Liver (tissue), 9 donors: ENCODE data around the gene GADD45B. TPM values are rescaled to one million over a fixed set of nuclear protein-coding genes. Genes with fewer than 3 reads are reported as not detected.

Experiments used
- DNase-seq: peaks from one replicate; pipeline ENCODE4 v3.0.0-alpha.2; 2017; ENCODE audit warnings: low spot score
- H3K27ac ChIP-seq, 2 donors: one replicate each; pipeline ENCODE4 v1.7.0; 2013; ENCODE audit warnings: inconsistent platforms in 2 of 2, low read length in 2 of 2, control low read depth in 1 of 2, low read depth in 1 of 2, mild to moderate bottlenecking in 1 of 2
- H3K27me3 ChIP-seq, 4 donors: one replicate each; pipeline versions ENCODE4 v1.6.1 to v1.7.0; 2013; ENCODE audit warnings: low read length in 3 of 4, inconsistent platforms in 1 of 4, mild to moderate bottlenecking in 1 of 4, moderate library complexity in 1 of 4; ENCODE audit not compliant: control insufficient read depth in 4 of 4, insufficient read depth in 4 of 4
- H3K36me3 ChIP-seq, 4 donors: one replicate each; pipeline versions ENCODE4 v1.6.1 to v1.7.0; 2013; ENCODE audit warnings: low read length in 3 of 4, mild to moderate bottlenecking in 3 of 4, low read depth in 1 of 4, moderate library complexity in 1 of 4; ENCODE audit not compliant: control insufficient read depth in 4 of 4, insufficient read depth in 3 of 4
- H3K4me1 ChIP-seq, 4 donors: one replicate each; pipeline versions ENCODE4 v1.6.1 to v1.7.0; 2013; ENCODE audit warnings: low read length in 3 of 4, mild to moderate bottlenecking in 3 of 4, moderate library complexity in 1 of 4; ENCODE audit not compliant: control insufficient read depth in 4 of 4, insufficient read depth in 4 of 4
- H3K4me3 ChIP-seq, 3 donors: one replicate each; pipeline versions ENCODE4 v1.6.1 to v1.7.0; 2013; ENCODE audit warnings: low read length in 3 of 3, control low read depth in 1 of 3, low read depth in 1 of 3, mild to moderate bottlenecking in 1 of 3
- H3K9ac ChIP-seq, 2 donors: one replicate each; pipeline ENCODE4 v1.7.0; 2013; ENCODE audit warnings: low read length in 2 of 2, mild to moderate bottlenecking in 2 of 2, moderate library complexity in 2 of 2, control low read depth in 1 of 2, low read depth in 1 of 2
- H3K9me3 ChIP-seq, 4 donors: one replicate each; pipeline versions ENCODE4 v1.6.1 to v1.7.0; 2013; ENCODE audit warnings: low read length in 3 of 4; ENCODE audit not compliant: control insufficient read depth in 4 of 4
- EGR1 ChIP-seq, 2 donors: IDR thresholded peaks; 2 replicates each; pipeline ENCODE4 v1.6.1; 2016 to 2018; ENCODE audit warnings: antibody characterized with exemption in 2 of 2, low read depth in 2 of 2
- GABPA ChIP-seq, 2 donors: IDR thresholded peaks in 1 of 2; conservative IDR thresholded peaks in 1 of 2; 2 replicates each; pipeline ENCODE4 v1.6.1; 2016; ENCODE audit warnings: antibody characterized with exemption in 2 of 2, mild to moderate bottlenecking in 1 of 2, moderate library complexity in 1 of 2
- HNF4G ChIP-seq: IDR thresholded peaks from 2 replicates; pipeline ENCODE4 v1.6.1; 2016; ENCODE audit warnings: antibody characterized with exemption
- JUND ChIP-seq, 2 donors: IDR thresholded peaks; 2 replicates each; pipeline ENCODE4 v1.6.1; 2016; ENCODE audit warnings: antibody characterized with exemption in 2 of 2
- NR2F2 ChIP-seq: IDR thresholded peaks from 2 replicates; pipeline ENCODE4 v1.6.1; 2016; ENCODE audit warnings: antibody characterized with exemption
- RAD21 ChIP-seq, 2 donors: IDR thresholded peaks; 2 replicates each; pipeline ENCODE4 v1.6.1; 2016; ENCODE audit warnings: antibody characterized with exemption in 2 of 2, mild to moderate bottlenecking in 2 of 2
- RXRA ChIP-seq, 2 donors: IDR thresholded peaks; 2 replicates each; pipeline ENCODE4 v1.6.1; 2017 to 2018; ENCODE audit warnings: antibody characterized with exemption in 2 of 2, mild to moderate bottlenecking in 1 of 2
- SP1 ChIP-seq: IDR thresholded peaks from 2 replicates; pipeline ENCODE4 v1.6.1; 2018; ENCODE audit warnings: antibody characterized with exemption, mild to moderate bottlenecking
- WGBS: extraction: QIAGEN DNeasy Blood & Tissue Kit; methylation state at CpG from one replicate; pipeline ENCODE4 v1.1.7; 2013; 5-methylcytosine and 5-hydroxymethylcytosine counted together
- polyA plus RNA-seq, 2 donors: library from polyadenylated mRNA; stranded (reverse) in 1 of 2; unstranded in 1 of 2; fragments of 200-250 nt in 1 of 2; fragments of >200 nt in 1 of 2; fragmentation: Nextera tagmentation in 1 of 2; extraction: Ambion mirVana in 1 of 2; gene quantifications; one replicate each; pipeline versions ENCODE4 v1.2.1 to v1.2.3, GENCODE V29; 2013 to 2015
- total RNA-seq, 2 donors: library from RNA; depleted of rRNA; stranded (reverse); fragments of >200 nt; gene quantifications; one replicate each; pipeline ENCODE4 v1.2.3, GENCODE V29; 2014
- TF ChIP-seq, protein P1 (sequence below): fragments of 150-350 bp; IDR thresholded peaks from 2 replicates; pipeline ENCODE4 v1.5.1; 2017; ENCODE audit warnings: improper control_type of control experiment, low read depth, low read length; ENCODE audit not compliant: missing input control
- TF ChIP-seq, protein P2 (sequence below): IDR thresholded peaks from 2 replicates; pipeline ENCODE4 v1.6.1; 2016; ENCODE audit warnings: antibody characterized with exemption, mild to moderate bottlenecking
- TF ChIP-seq, protein P3 (sequence below): IDR thresholded peaks from 2 replicates; pipeline ENCODE4 v1.6.1; 2016; ENCODE audit warnings: antibody characterized with exemption
- donor health status: healthy.
- donor health status: healthy.
- donor health status: healthy.
- donor health status: healthy.
- donor health status: healthy.

GADD45B gene
- total and polyA plus RNA-seq, 4 donors: 11.6 to 86.3 (median 82.4) TPM

- Histone ChIP-seq H3K4me1 (peaks cover 0 to 9% (median 7%) of the 10 kb centered on the region in 4 donors), H3K4me3 (peak overlapping the region; percentile 81 to 99 (median 89)), H3K27me3 (no peaks in the 10 kb centered on the region), H3K9me3 (no peaks in the 10 kb centered on the region), H3K27ac (peak overlapping the region; percentile 91 to 94), H3K9ac (peak overlapping the region; percentile 70 to 98), H3K36me3 (peaks cover 4 to 7% (median 6%) of the 10 kb centered on the region in 4 donors)
- WGBS: under 1% methylated on average over 42 of the region's 42 CpGs
- peak; percentile 48 for DNase-seq
- peak; percentile 35 for TF ChIP-seq SP1
- peak; percentile 26 to 62 for TF ChIP-seq RXRA (IDR thresholded peaks at IDR 0.05)
- TF ChIP-seq NR2F2: no peak
Measured at GRCh38 chr19:2476451-2477140, 669 bp downstream of the GADD45B start.

GRCh38 chr19:2477141-2477710, 1.3 kb downstream of the GADD45B start:
- Histone ChIP-seq H3K27me3 (no peaks in the 10 kb centered on the region), H3K4me1 (peaks cover 0 to 9% (median 7%) of the 10 kb centered on the region in 4 donors), H3K27ac (peak overlapping the region; percentile 91 to 94), H3K36me3 (peaks cover 4 to 7% (median 6%) of the 10 kb centered on the region in 4 donors), H3K9me3 (no peaks in the 10 kb centered on the region), H3K9ac (peak overlapping the region; percentile 70 to 98), H3K4me3 (peak overlapping the region; percentile 81 to 99 (median 89))
- TF ChIP-seq SP1: peak; percentile 10
- peak in 1 of 2 donors; percentile 21 for TF ChIP-seq RAD21 (IDR thresholded peaks at IDR 0.05)
- TF ChIP-seq JUND (IDR thresholded peaks at IDR 0.05): no peak
- WGBS: 2% methylated on average over 27 of the region's 27 CpGs
- DNase-seq: no peak

GRCh38 chr19:2477732-2478191, 1.8 kb downstream of the GADD45B start:
- H3K9ac ChIP-seq: peak overlapping the region; percentile 70 to 97
- no peak for DNase-seq
- H3K9me3 ChIP-seq: no peaks in the 10 kb centered on the region
- H3K27me3 ChIP-seq: no peaks in the 10 kb centered on the region
- no peak for TF ChIP-seq HNF4G
- no peak for TF ChIP-seq RXRA (IDR thresholded peaks at IDR 0.05)
- TF ChIP-seq, protein P1, sequence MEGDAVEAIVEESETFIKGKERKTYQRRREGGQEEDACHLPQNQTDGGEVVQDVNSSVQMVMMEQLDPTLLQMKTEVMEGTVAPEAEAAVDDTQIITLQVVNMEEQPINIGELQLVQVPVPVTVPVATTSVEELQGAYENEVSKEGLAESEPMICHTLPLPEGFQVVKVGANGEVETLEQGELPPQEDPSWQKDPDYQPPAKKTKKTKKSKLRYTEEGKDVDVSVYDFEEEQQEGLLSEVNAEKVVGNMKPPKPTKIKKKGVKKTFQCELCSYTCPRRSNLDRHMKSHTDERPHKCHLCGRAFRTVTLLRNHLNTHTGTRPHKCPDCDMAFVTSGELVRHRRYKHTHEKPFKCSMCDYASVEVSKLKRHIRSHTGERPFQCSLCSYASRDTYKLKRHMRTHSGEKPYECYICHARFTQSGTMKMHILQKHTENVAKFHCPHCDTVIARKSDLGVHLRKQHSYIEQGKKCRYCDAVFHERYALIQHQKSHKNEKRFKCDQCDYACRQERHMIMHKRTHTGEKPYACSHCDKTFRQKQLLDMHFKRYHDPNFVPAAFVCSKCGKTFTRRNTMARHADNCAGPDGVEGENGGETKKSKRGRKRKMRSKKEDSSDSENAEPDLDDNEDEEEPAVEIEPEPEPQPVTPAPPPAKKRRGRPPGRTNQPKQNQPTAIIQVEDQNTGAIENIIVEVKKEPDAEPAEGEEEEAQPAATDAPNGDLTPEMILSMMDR: no peak
- no peak for TF ChIP-seq EGR1 (IDR thresholded peaks at IDR 0.05; ENCODE audit: low read depth in 2 of 2)
- TF ChIP-seq, protein P2, sequence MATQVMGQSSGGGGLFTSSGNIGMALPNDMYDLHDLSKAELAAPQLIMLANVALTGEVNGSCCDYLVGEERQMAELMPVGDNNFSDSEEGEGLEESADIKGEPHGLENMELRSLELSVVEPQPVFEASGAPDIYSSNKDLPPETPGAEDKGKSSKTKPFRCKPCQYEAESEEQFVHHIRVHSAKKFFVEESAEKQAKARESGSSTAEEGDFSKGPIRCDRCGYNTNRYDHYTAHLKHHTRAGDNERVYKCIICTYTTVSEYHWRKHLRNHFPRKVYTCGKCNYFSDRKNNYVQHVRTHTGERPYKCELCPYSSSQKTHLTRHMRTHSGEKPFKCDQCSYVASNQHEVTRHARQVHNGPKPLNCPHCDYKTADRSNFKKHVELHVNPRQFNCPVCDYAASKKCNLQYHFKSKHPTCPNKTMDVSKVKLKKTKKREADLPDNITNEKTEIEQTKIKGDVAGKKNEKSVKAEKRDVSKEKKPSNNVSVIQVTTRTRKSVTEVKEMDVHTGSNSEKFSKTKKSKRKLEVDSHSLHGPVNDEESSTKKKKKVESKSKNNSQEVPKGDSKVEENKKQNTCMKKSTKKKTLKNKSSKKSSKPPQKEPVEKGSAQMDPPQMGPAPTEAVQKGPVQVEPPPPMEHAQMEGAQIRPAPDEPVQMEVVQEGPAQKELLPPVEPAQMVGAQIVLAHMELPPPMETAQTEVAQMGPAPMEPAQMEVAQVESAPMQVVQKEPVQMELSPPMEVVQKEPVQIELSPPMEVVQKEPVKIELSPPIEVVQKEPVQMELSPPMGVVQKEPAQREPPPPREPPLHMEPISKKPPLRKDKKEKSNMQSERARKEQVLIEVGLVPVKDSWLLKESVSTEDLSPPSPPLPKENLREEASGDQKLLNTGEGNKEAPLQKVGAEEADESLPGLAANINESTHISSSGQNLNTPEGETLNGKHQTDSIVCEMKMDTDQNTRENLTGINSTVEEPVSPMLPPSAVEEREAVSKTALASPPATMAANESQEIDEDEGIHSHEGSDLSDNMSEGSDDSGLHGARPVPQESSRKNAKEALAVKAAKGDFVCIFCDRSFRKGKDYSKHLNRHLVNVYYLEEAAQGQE: no peak
- no peak for TF ChIP-seq NR2F2
- TF ChIP-seq, protein P3, sequence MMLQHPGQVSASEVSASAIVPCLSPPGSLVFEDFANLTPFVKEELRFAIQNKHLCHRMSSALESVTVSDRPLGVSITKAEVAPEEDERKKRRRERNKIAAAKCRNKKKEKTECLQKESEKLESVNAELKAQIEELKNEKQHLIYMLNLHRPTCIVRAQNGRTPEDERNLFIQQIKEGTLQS: no peak
- no peak for TF ChIP-seq JUND (IDR thresholded peaks at IDR 0.05)
- no peak for TF ChIP-seq GABPA (IDR thresholded peaks at IDR 0.05 in 1 of 2, conservative IDR thresholded peaks at IDR 0.05 in 1 of 2)
- peak overlapping the region; percentile 91 to 94 for H3K27ac ChIP-seq
- H3K36me3 ChIP-seq: peaks cover 4 to 7% (median 6%) of the 10 kb centered on the region in 4 donors
- peak overlapping the region; percentile 81 to 99 (median 89) for H3K4me3 ChIP-seq
- whole genome bisulfite sequencing: 16% methylated on average over 21 of the region's 21 CpGs
- peaks cover 0 to 9% (median 7%) of the 10 kb centered on the region in 4 donors for H3K4me1 ChIP-seq
